22Rv1 (cell line): ENCODE measurements around the gene BMF.

Experiments
- H3K27ac ChIP-seq: fragments of 450-650 bp; 2 replicates; pipeline ENCODE4 v1.5.1; 2017
- CTCF ChIP-seq: fragments of 450-650 bp; IDR thresholded peaks from 2 replicates; pipeline ENCODE4 v1.5.1; 2017; ENCODE audit warnings: mild to moderate bottlenecking
- ZFX ChIP-seq: fragments of 450-650 bp; IDR thresholded peaks from 2 replicates; pipeline ENCODE4 v1.6.1; 2017; ENCODE audit warnings: antibody characterized with exemption, borderline replicate concordance

Gene BMF

GRCh38 chr15:40043927-40044716 lies 64.6 kb downstream of the BMF start:
- H3K27ac ChIP-seq: peak overlapping the region; percentile 27; the same call in 1 of the 2 replicates
- TF ChIP-seq CTCF: no peak
- no peak for TF ChIP-seq ZFX

- TF ChIP-seq ZFX (no peak), CTCF (no peak)
- H3K27ac ChIP-seq: no peak overlapping the region
Observed at GRCh38 chr15:40042791-40043320, 65.8 kb downstream of the BMF start.

- no peak for TF ChIP-seq CTCF
- no peak for TF ChIP-seq ZFX
- H3K27ac ChIP-seq: no peak overlapping the region
Observed at GRCh38 chr15:40040770-40041169, 67.9 kb downstream of the BMF start.

GRCh38 chr15:40040293-40040635 lies 68.4 kb downstream of the BMF start:
- H3K27ac ChIP-seq: no peak overlapping the region

GRCh38 chr15:40038638-40039543 lies 69.8 kb downstream of the BMF start, which contains the start of gene SRP14:
SRP14 (minus strand) TSS chr15:40039181; CDS start chr15:40039116, 65 bp downstream.
- TF ChIP-seq ZFX (no peak), CTCF (no peak)

More at GRCh38 chr15:40040293-40040635, 68.4 kb downstream of the BMF start:
- TF ChIP-seq CTCF: no peak
- no peak for TF ChIP-seq ZFX

GRCh38 chr15:40038275-40038637 lies 70.4 kb downstream of the BMF start:
- TF ChIP-seq ZFX: no peak
- no peak for TF ChIP-seq CTCF
- peak overlapping the region; percentile 83 for H3K27ac ChIP-seq

More at GRCh38 chr15:40038638-40039543, 69.8 kb downstream of the BMF start, which contains the start of gene SRP14:
- peak within 1 kb of the TSS; percentile 83 for H3K27ac ChIP-seq
